Fibroblast of skin of abdomen (primary cell): ENCODE measurements around the gene CASZ1.

Experiments
- DNase-seq: peaks from one replicate; pipeline ENCODE4 v3.0.0-alpha.2; 2013

Gene CASZ1

GRCh38 chr1:10597492-10598388, 198.7 kb downstream of the CASZ1 start:
- no peak for DNase-seq

GRCh38 chr1:10596780-10597179, 199.7 kb downstream of the CASZ1 start:
- no peak for DNase-seq

- DNase-seq = no peak
Measured at GRCh38 chr1:10594595-10595223, 201.7 kb downstream of the CASZ1 start.

- DNase-seq = no peak
Measured at GRCh38 chr1:10593750-10594149, 202.7 kb downstream of the CASZ1 start.

- no peak for DNase-seq
Measured at GRCh38 chr1:10592373-10592772, 204.1 kb downstream of the CASZ1 start.

- no peak for DNase-seq
Measured at GRCh38 chr1:10591010-10591409, 205.4 kb downstream of the CASZ1 start.

- no peak for DNase-seq
Measured at GRCh38 chr1:10589074-10589473, 207.4 kb downstream of the CASZ1 start.

GRCh38 chr1:10588640-10589039, 207.8 kb downstream of the CASZ1 start:
- DNase-seq = no peak
